NCI-H524 treated with DMSO at 0.1 percent for 48 hours (cell line): ENCODE measurements around the gene CELF4.

Source experiments
- DNase-seq: peaks from one replicate; lab custom pipeline; 2025; lab: John Stamatoyannopoulos, UW

Gene CELF4

DNA sequence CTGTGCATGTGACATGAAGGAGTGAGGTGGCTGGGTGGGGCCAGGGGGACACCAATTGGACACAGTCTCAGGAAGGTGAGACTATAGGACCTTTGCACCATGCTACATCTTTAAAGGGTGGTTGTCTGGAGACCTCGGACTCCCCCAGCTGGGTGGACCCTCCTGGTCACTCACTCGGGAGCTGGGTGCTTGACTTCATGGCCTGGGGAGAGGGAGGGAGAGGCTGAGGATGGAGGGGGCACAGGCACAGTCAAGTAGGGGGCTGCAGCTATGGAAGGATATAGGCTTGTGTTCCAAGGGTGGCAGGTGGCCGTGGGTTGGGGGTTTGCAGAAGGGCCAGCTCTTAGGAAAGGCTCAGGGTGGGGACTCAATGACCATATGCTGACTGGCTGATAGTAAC lies 7.1 kb upstream of the CELF4 start:
- peak; percentile 66 for DNase-seq

- DNase-seq = no peak
Measured at GRCh38 chr18:37571266-37571665, 5.7 kb upstream of the CELF4 start.

GRCh38 chr18:37570336-37570930 lies 4.8 kb upstream of the CELF4 start:
- no peak for DNase-seq

DNA sequence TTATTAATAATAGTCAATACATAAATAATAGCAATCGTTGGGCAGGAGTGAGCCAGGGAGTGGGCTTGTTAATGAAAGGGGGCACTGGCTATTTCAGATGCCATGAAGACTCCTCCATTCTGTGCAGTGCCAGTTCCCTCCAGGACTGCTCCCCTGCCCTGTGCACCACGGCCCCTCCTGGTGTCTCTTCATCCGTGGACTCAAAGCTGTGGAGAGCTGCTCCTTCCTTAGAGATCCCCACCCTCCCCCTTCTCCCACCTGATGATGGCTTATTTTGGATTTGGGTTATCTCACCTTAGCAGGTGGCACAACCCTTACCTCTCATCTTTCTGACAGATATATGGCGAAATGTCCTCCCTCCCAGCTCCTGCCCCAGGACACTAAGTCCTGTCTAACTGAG lies 3.1 kb upstream of the CELF4 start:
- no peak for DNase-seq

- DNase-seq = no peak
Measured at GRCh38 chr18:37567994-37568359, 2.4 kb upstream of the CELF4 start.

DNA sequence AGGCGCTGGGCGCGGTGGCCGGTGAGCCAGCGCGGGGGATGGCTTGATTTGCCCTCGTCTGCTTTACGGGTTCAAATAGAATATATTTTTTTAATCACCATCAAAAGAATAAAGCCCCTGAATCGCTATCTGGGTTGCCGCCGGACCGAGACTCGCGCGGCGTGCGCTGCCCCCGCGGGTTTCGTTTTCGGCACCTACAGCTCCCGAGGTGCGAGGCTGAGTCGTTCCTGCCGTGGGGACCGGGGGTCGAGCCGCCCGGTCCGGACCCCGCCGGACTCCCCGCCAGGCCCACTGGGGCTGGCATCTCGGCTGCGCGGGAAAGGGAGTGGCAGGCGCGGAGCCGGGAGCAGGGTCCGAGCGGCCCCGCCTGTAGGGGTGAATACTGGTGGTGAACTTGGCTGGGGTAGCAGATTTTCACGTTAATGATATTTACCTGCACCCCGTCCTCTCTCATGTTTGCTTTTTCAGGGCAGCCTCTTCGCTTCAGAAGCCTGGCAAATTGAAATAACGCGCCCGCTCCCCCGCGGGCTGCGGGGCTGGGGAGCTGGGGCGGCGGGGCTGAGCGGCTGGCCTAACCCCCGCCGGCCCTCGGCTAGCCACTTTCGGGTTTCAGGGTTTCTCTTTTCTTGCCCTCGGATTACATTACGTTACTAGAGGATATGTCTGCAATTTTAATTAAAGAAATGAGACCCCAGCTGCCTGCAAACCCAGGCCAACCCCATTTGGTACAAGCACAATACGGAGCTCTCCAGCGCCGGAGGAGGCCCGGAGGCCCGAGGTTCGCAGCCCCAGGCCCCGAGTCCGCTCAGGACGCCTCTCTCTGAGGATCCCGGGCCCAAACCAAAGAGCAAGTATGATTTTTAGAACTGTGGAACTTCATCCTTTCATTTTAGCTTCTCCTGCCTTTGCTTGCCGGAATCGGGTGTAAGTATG lies 1.7 kb upstream of the CELF4 start:
- no peak for DNase-seq

DNA sequence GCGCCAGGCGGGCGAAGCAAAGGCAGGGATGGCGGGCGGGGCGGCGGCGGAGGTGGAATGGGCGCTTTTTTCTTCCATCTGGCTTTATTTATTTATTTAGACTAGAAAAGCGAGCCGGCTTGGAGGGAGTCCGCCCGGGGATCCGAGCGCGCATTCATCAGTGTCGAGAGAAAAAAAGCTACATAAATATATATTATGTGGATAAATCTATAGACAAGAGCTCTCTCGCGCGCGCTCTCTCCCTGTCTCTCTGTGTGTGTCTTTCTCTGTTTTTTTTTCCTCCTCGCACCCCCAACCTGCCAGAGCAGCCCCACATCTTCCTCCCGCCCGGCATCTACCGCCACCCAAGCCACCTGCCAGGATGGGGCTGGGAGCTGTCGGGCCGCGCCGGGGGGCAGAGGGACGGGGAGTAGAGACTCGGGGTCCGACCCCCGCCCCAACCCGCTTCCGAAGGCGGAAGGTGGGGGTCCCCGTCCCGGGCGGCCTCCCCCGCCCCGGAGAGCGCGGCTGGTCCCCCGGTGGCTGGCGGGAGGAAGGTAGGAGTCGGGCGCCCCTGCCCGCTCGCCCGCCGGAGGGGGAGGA lies 972 bp upstream of the CELF4 start:
- DNase-seq = no peak

DNA sequence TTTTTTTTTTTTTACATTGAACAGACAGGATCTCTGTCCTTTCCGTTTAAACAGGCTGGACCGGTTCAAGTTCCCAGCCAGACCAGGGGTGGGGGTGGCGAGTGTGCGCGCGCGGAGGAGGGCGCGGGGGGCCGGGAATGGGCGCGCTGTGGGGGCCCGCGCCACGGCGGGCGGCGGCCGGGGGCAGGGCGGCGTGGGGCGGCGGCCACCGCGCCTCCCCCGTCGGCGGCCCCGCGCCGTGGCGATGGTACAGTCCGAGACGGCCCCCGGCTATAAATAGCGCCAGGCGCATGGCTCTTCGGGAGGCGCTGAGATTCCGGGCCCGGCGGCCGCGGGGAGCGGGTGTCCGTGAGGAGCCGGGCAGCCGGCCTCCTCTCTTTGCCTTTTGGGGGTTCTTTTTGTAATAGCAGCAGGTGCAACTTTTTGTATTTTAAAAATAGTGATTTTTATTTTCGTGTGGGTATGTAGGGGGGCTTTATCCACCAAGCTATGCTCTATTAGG lies 430 bp upstream of the CELF4 start:
- peak; percentile 49 for DNase-seq

DNA sequence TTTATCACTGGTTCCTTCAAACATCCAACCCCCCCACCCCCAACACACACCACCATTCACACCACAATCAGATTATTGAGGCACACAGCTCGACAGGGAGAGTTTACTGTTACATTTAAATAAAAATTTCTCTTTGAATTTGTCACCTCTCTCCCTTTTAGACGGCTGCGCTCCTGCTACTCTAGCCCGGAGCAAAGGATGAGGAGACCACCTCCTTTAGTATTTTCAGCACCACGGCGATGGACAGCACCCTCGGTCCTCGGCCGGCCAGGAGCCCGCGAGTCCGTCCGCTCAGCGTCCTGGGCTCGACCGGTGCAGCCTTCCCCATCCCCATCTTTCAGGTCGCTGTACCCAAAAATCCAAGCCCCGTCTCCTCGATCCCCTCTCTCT lies 892 bp downstream of the CELF4 start:
- DNase-seq = no peak

GRCh38 chr18:37563931-37564392 lies 1.6 kb downstream of the CELF4 start:
- DNase-seq = peak; percentile 5

GRCh38 chr18:37561986-37562385 lies 3.6 kb downstream of the CELF4 start:
- DNase-seq = no peak

GRCh38 chr18:37560003-37560402 lies 5.6 kb downstream of the CELF4 start:
- DNase-seq = no peak

- DNase-seq = no peak
Measured at GRCh38 chr18:37559194-37559593, 6.4 kb downstream of the CELF4 start.

GRCh38 chr18:37554399-37554787 lies 11.2 kb downstream of the CELF4 start:
- no peak for DNase-seq

GRCh38 chr18:37553633-37554398 lies 11.8 kb downstream of the CELF4 start:
- no peak for DNase-seq

DNA sequence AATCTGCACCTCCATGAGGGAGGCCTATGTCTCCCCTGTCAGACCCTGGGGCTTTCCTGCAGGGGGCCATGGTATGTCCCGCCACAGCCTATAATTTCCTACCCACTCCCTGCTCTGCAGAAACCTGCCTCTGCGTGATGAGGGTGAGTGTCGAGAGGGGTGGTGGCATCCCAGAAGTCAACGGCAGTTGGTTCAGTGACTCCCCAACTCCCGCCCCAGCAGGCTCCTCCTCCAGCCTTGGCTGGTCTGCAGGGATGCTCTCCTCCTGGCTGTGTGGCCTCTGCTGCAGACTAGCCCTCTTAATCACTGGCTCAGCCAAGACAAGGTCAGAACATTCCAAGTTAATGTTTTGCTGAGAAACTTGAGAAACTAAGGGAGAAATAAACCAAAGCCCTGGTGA lies 13.3 kb downstream of the CELF4 start:
- DNase-seq = no peak

DNA sequence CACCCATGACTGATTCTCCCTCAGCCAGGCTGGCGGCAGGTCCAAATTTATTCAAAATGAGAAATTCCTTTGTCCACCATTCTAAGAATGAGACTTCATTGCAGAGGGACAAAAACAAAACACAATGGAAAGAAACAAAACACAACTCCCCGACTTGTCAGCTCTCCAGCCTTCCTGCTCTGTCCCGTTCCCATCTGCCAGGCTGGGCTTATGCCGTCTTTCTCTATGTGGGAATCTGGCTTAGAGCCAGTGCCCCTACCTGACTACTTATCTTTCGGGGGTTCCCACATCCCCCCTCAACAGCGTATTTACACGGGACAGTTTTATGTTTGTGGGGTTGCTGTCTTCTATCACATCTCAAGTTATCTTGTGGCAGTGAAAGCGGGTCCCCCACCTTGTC lies 13.8 kb downstream of the CELF4 start:
- DNase-seq = no peak

- DNase-seq = no peak
Measured at GRCh38 chr18:37551249-37551648, 14.3 kb downstream of the CELF4 start.

GRCh38 chr18:37550118-37550875 lies 15.3 kb downstream of the CELF4 start:
- DNase-seq = no peak

- no peak for DNase-seq
Measured at GRCh38 chr18:37548679-37549289, 16.8 kb downstream of the CELF4 start.

GRCh38 chr18:37547196-37547827 lies 18.3 kb downstream of the CELF4 start:
- DNase-seq = no peak
